ENCODE measurements around the gene MORN5.

The MORN5 gene

DNA sequence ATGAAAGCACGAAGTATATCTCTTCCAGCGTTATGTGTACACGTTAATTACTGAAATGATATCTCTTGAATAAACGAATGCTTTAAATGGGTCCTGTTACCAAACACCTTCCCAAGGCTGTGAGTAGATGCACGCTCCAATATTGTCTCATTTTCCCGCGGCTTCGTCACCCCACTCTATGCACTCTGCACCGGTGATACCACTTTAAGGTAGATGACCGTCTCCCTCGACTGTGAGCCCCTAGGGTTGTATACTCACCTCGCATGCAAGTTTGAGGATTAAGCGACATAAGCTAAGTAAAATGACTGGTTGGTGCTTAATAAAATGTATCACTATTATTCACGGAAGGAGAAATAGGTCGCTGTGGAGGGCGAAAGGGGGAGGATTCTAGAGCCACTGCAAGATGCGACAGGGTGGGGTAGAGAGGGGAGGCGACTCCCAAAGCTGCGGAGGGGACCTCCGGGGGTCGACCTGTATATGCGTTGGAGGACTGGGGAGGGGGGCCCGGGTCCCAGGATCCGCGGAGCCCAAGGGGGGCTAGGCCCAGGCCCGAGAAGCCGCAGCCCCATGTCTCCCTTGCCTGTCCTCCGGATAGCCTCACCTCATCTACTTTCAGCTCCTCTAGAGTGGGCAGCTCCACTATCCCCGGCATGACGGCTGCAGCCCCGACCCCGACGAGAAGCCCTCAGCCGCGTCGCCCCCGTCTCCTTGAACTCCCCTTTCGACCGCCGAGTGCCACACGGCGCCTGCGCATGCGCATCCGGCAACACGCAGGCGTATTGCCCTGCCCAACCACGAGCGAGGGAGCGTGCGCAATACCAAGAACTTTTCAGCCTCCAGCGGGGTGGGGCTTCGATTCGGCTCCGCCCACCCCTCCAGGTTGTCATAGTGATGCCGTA, at the start of gene MORN5, which contains the start of gene NDUFA8:
Gene MORN5, plus strand, starts transcription at position 883 of the 899 bp plus-strand sequence. CDS start 65 bp downstream, outside the sequence.
Gene NDUFA8, minus strand, starts transcription at position 754 of the 899 bp plus-strand sequence. Its CDS starts 102 bp downstream, at position 652.
- H3K9me2 ChIP-seq (replicated peaks; ENCODE audit: low read depth, low read length), result no peaks in the 10 kb centered on the region
- H4K20me1 ChIP-seq (ENCODE audit: insufficient read depth, low read length, poor library complexity, severe bottlenecking), result peaks cover 11% of the 10 kb centered on the region
- H3K27me3 ChIP-seq (ENCODE audit: insufficient read depth, low read length, poor library complexity, severe bottlenecking), result no peaks in the 10 kb centered on the region
- peaks cover 32% of the 10 kb centered on the region for H3K79me2 ChIP-seq (ENCODE audit: insufficient read depth, low read length)
- TF ChIP-seq EZH2phosphoT487 (IDR thresholded peaks at IDR 0.05; ENCODE audit: borderline replicate concordance), result no peak
- TF ChIP-seq, protein P1, sequence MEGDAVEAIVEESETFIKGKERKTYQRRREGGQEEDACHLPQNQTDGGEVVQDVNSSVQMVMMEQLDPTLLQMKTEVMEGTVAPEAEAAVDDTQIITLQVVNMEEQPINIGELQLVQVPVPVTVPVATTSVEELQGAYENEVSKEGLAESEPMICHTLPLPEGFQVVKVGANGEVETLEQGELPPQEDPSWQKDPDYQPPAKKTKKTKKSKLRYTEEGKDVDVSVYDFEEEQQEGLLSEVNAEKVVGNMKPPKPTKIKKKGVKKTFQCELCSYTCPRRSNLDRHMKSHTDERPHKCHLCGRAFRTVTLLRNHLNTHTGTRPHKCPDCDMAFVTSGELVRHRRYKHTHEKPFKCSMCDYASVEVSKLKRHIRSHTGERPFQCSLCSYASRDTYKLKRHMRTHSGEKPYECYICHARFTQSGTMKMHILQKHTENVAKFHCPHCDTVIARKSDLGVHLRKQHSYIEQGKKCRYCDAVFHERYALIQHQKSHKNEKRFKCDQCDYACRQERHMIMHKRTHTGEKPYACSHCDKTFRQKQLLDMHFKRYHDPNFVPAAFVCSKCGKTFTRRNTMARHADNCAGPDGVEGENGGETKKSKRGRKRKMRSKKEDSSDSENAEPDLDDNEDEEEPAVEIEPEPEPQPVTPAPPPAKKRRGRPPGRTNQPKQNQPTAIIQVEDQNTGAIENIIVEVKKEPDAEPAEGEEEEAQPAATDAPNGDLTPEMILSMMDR (conservative IDR thresholded peaks at IDR 0.05; ENCODE audit: low read length), result no peak; the same call in 1 of the 2 replicates
- no peaks in the 10 kb centered on the region for H3F3A ChIP-seq (ENCODE audit: low read depth)
- H3K4me3 ChIP-seq (ENCODE audit: low read length, poor library complexity, severe bottlenecking), result peak within 1 kb of the TSS; percentile 84
- no peaks in the 10 kb centered on the region for H3K36me3 ChIP-seq (ENCODE audit: insufficient read depth, low read length)
- H3K9me3 ChIP-seq (ENCODE audit: insufficient read depth, low read depth, low read length), result 0 out of 2 replicates have a peak, but pooled peaks cover 5% of the 10 kb centered on the region
- H3K4me1 ChIP-seq (ENCODE audit: insufficient read depth, low read length, poor library complexity, severe bottlenecking), result peaks cover 20% of the 10 kb centered on the region
- peak within 1 kb of the TSS; percentile 88 for H3K9ac ChIP-seq (ENCODE audit: low read depth, low read length, poor library complexity, severe bottlenecking)
- H3K4me2 ChIP-seq (ENCODE audit: low read depth, low read length, poor library complexity, severe bottlenecking), result peak within 1 kb of the TSS; percentile 80
- H2AFZ ChIP-seq (ENCODE audit: low read length), result peak within 1 kb of the TSS; percentile 61

DNA sequence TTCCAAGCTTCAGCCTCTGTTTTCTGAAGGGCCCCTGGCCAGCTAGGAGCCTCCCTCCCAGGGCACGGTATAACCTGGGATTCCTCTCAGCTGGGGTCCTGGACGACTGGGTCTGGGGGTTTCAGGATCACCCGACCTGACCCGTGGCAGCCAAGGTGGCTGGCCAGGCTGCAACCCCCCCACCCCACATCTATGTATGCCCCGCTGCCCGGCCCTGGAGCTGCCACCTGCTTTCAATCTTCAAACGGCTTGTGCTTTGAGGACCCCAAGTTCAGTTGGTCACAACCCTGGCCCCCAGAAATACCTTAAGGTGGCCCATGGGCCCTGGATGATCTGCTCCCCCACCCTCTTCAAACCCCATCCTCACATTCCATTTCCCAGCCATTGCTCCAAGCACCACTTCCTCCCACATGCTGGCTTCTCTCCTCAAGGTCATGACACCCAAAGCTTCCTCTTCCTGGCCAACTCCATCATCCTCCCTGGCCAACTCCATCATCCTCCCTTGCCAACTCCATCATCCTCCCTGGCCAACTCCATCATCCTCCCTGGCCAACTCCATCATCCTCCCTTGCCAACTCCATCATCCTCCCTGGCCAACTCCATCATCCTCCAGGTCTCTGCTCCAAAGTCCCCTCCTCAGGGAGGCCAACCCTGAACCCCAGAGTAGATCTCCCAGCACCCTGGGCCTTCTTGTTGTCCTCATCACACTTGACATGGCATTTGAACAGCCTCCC, 49.4 kb upstream of the MORN5 start:
- H3K9me2 ChIP-seq (replicated peaks; ENCODE audit: low read depth, low read length), result no peaks in the 10 kb centered on the region
- no peaks in the 10 kb centered on the region for H3K27me3 ChIP-seq (ENCODE audit: insufficient read depth, low read length, poor library complexity, severe bottlenecking)
- TF ChIP-seq, protein P1 (conservative IDR thresholded peaks at IDR 0.05; ENCODE audit: low read length), result no peak
- no peak for TF ChIP-seq EZH2phosphoT487 (IDR thresholded peaks at IDR 0.05; ENCODE audit: borderline replicate concordance)
- no peak overlapping the region for H2AFZ ChIP-seq (ENCODE audit: low read length)
- H3K36me3 ChIP-seq (ENCODE audit: insufficient read depth, low read length), result no peaks in the 10 kb centered on the region
- no peaks in the 10 kb centered on the region for H3K79me2 ChIP-seq (ENCODE audit: insufficient read depth, low read length)
- no peaks in the 10 kb centered on the region for H3K4me1 ChIP-seq (ENCODE audit: insufficient read depth, low read length, poor library complexity, severe bottlenecking)
- H3K9ac ChIP-seq (ENCODE audit: low read depth, low read length, poor library complexity, severe bottlenecking), result no peak overlapping the region
- no peaks in the 10 kb centered on the region for H3F3A ChIP-seq (ENCODE audit: low read depth)
- no peak overlapping the region for H3K4me2 ChIP-seq (ENCODE audit: low read depth, low read length, poor library complexity, severe bottlenecking)
- H4K20me1 ChIP-seq (ENCODE audit: insufficient read depth, low read length, poor library complexity, severe bottlenecking), result no peaks in the 10 kb centered on the region
- no peaks in the 10 kb centered on the region for H3K9me3 ChIP-seq (ENCODE audit: insufficient read depth, low read depth, low read length)
- H3K4me3 ChIP-seq (ENCODE audit: low read length, poor library complexity, severe bottlenecking), result no peak overlapping the region

DNA sequence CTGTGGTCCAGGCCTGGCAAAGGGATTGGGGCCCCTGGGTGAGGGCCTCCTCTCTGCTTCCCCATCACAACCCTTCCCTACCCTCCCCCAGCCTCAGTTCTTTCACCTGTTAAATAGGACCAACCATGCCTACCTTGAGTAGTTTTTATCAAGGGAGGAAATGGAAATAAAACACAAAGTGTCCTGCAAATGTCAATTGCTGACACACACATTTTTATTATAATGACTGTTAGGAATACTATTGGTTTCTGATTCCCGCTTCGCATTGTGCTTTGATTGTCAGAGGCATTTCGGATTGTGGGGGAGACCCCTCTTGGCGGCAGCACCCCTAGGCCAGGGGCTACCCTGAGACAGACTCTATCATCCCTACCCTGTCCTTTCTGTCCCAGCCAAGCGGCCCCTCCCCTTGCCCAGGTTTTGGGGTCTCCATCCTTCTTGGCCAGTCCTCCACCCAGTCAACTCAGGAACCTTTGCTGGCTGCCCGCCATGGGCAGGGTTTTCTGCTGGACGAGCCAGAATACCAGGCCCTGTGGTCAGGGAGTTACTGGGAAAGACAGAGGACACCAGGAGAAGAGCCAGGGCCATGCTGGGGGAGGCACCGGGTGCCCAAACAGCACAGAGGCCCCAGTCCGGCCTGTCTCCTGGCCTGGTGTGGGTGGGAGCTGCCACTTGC, 48.2 kb upstream of the MORN5 start:
- Histone ChIP-seq H3K9me2 (replicated peaks; ENCODE audit: low read depth, low read length) (no peaks in the 10 kb centered on the region), H3F3A (ENCODE audit: low read depth) (no peaks in the 10 kb centered on the region), H3K9me3 (ENCODE audit: insufficient read depth, low read depth, low read length) (no peaks in the 10 kb centered on the region), H3K9ac (ENCODE audit: low read depth, low read length, poor library complexity, severe bottlenecking) (no peak overlapping the region), H2AFZ (ENCODE audit: low read length) (no peak overlapping the region), H3K4me1 (ENCODE audit: insufficient read depth, low read length, poor library complexity, severe bottlenecking) (no peaks in the 10 kb centered on the region), H3K4me3 (ENCODE audit: low read length, poor library complexity, severe bottlenecking) (no peak overlapping the region), H3K36me3 (ENCODE audit: insufficient read depth, low read length) (no peaks in the 10 kb centered on the region), H3K79me2 (ENCODE audit: insufficient read depth, low read length) (no peaks in the 10 kb centered on the region), H3K27me3 (ENCODE audit: insufficient read depth, low read length, poor library complexity, severe bottlenecking) (no peaks in the 10 kb centered on the region), H4K20me1 (ENCODE audit: insufficient read depth, low read length, poor library complexity, severe bottlenecking) (no peaks in the 10 kb centered on the region), H3K4me2 (ENCODE audit: low read depth, low read length, poor library complexity, severe bottlenecking) (no peak overlapping the region)
- TF ChIP-seq, protein P1 (conservative IDR thresholded peaks at IDR 0.05; ENCODE audit: low read length), result no peak
- no peak for TF ChIP-seq EZH2phosphoT487 (IDR thresholded peaks at IDR 0.05; ENCODE audit: borderline replicate concordance)

All from Loucy (cell line).